H1 (cell line): ENCODE data around the gene PHACTR1. TPM values are rescaled to one million over a fixed set of nuclear protein-coding genes. Genes with fewer than 3 reads are reported as not detected.

ENCODE experiments used
- CTCF ChIA-PET: fragments of 300-600 bp; sonication (Branson Sonifier 250); formaldehyde crosslinking; loops from one replicate; lab custom pipeline; 2021; ENCODE audit not compliant: partially characterized antibody; lab: Charles Lee
- POLR2A ChIA-PET: fragments of 300-600 bp; sonication (Branson Sonifier 250); formaldehyde crosslinking; loops from one replicate; lab custom pipeline; 2021; ENCODE audit warnings: inconsistent platforms; ENCODE audit not compliant: partially characterized antibody; lab: Charles Lee
- DNase-seq, 2 experiments: peaks; one replicate each; pipeline versions ENCODE4 v3.0.0 to v3.0.0-alpha.2; 2010 to 2022; ENCODE audit warnings: low spot score in 2 of 2, low read depth in 1 of 2, mixed read lengths in 1 of 2
- FAIRE-seq: peaks from 2 replicates; lab custom pipeline; 2011; peaks lifted over from hg19 to GRCh38; lab: Jason Lieb, UNC
- H2AFZ ChIP-seq: 2 replicates; pipeline ENCODE4 v1.8.1; 2012; ENCODE audit warnings: low read length, inconsistent platforms
- H2AK5ac ChIP-seq: 2 replicates; pipeline ENCODE4 v1.6.1; 2013; ENCODE audit warnings: low read depth, low read length
- H2BK120ac ChIP-seq: replicated peaks from 2 replicates; pipeline ENCODE3; 2013; ENCODE audit warnings: low read depth, low read length, inconsistent platforms
- H2BK12ac ChIP-seq: 2 replicates; pipeline ENCODE4 v1.6.1; 2013; ENCODE audit warnings: low read depth, low read length
- H2BK15ac ChIP-seq: 2 replicates; pipeline ENCODE4 v1.6.1; 2013; ENCODE audit warnings: low read length
- H2BK20ac ChIP-seq: 2 replicates; pipeline ENCODE4 v1.6.1; 2013; ENCODE audit warnings: low read length
- H2BK5ac ChIP-seq: 2 replicates; pipeline ENCODE4 v1.6.1; 2013; ENCODE audit warnings: low read depth, low read length
- H3K14ac ChIP-seq: 2 replicates; pipeline ENCODE4 v1.6.1; 2013; ENCODE audit warnings: inconsistent platforms; ENCODE audit not compliant: insufficient read length
- H3K18ac ChIP-seq: 2 replicates; pipeline ENCODE4 v1.6.1; 2013; ENCODE audit warnings: low read length; ENCODE audit errors: extremely low read depth
- H3K23ac ChIP-seq: 2 replicates; pipeline ENCODE4 v1.6.1; 2013; ENCODE audit warnings: inconsistent platforms; ENCODE audit not compliant: insufficient read length
- H3K23me2 ChIP-seq: 2 replicates; pipeline ENCODE4 v1.6.1; 2013; ENCODE audit warnings: low read depth, low read length
- H3K27ac ChIP-seq: 2 replicates; pipeline ENCODE4 v1.6.1; 2011; ENCODE audit warnings: low read depth, low read length, inconsistent platforms
- H3K27me3 ChIP-seq, 4 experiments: replicated peaks in 1 of 4; 1 replicate in 1 of 4; 2 replicates in 3 of 4; pipeline versions ENCODE4 v1.6.1 to v1.8.1; 2011 to 2013; ENCODE audit warnings: low read length in 3 of 4, mild to moderate bottlenecking in 3 of 4, inconsistent platforms in 2 of 4, mixed read lengths in 2 of 4, moderate library complexity in 1 of 4; ENCODE audit not compliant: control insufficient read depth in 3 of 4, insufficient read depth in 3 of 4; ENCODE audit errors: extremely low read depth in 1 of 4
- H3K36me3 ChIP-seq, 4 experiments: 2 replicates each; pipeline versions ENCODE4 v1.6.1 to v1.8.1; 2011 to 2013; ENCODE audit warnings: mild to moderate bottlenecking in 4 of 4, low read length in 3 of 4, moderate library complexity in 2 of 4, control low read depth in 1 of 4, inconsistent platforms in 1 of 4; ENCODE audit not compliant: insufficient read depth in 4 of 4, control insufficient read depth in 2 of 4
- H3K4ac ChIP-seq: replicated peaks from 2 replicates; pipeline ENCODE3; 2013; ENCODE audit warnings: low read length, low read depth, mixed read lengths, inconsistent platforms; ENCODE audit not compliant: insufficient read length
- H3K4me1 ChIP-seq, 4 experiments: replicated peaks in 1 of 4; 1 replicate in 1 of 4; 2 replicates in 3 of 4; pipeline versions ENCODE4 v1.6.1 to v1.8.1; 2011 to 2013; ENCODE audit warnings: low read length in 3 of 4, inconsistent platforms in 2 of 4, mixed read lengths in 1 of 4; ENCODE audit not compliant: insufficient read depth in 4 of 4, control insufficient read depth in 3 of 4
- H3K4me2 ChIP-seq, 2 experiments: 2 replicates each; pipeline versions ENCODE4 v1.6.1 to v1.8.1; 2011 to 2013; ENCODE audit warnings: low read depth in 2 of 2, low read length in 2 of 2, control low read depth in 1 of 2, inconsistent platforms in 1 of 2, mild to moderate bottlenecking in 1 of 2; ENCODE audit not compliant: insufficient read depth in 1 of 2
- H3K4me3 ChIP-seq, 4 experiments: fragments of 200-600, 300-600 bp in 1 of 4; sonication (generic), shearing (Covaris generic), sonication (Bioruptor Twin) in 1 of 4; 2 replicates each; pipeline versions ENCODE4 v1.5.1 to v1.8.1; 2011 to 2016; ENCODE audit warnings: low read length in 4 of 4, low read depth in 3 of 4, control low read depth in 2 of 4, inconsistent platforms in 2 of 4, mild to moderate bottlenecking in 2 of 4, mixed read lengths in 1 of 4, moderate library complexity in 1 of 4; ENCODE audit not compliant: insufficient read depth in 2 of 4; ENCODE audit errors: extremely low read depth in 1 of 4
- H3K56ac ChIP-seq: replicated peaks from 2 replicates; pipeline ENCODE3; 2013; ENCODE audit warnings: low read depth, mild to moderate bottlenecking, mixed read lengths, low read length, inconsistent platforms; ENCODE audit not compliant: insufficient read length
- H3K79me1 ChIP-seq: 2 replicates; pipeline ENCODE4 v1.6.1; 2013; ENCODE audit warnings: low read depth, low read length, control low read depth
- H3K79me2 ChIP-seq, 2 experiments: 2 replicates each; pipeline versions ENCODE4 v1.6.1 to v1.8.1; 2012 to 2013; ENCODE audit warnings: low read length in 2 of 2, mild to moderate bottlenecking in 2 of 2, inconsistent platforms in 1 of 2; ENCODE audit not compliant: insufficient read depth in 2 of 2, control insufficient read depth in 1 of 2
- H3K9ac ChIP-seq, 4 experiments: replicated peaks in 1 of 4; 1 replicate in 1 of 4; 2 replicates in 3 of 4; pipeline versions ENCODE4 v1.6.1 to v1.8.1; 2011 to 2013; ENCODE audit warnings: low read depth in 3 of 4, low read length in 3 of 4, control low read depth in 2 of 4, mild to moderate bottlenecking in 2 of 4, moderate library complexity in 2 of 4, inconsistent platforms in 1 of 4; ENCODE audit errors: extremely low read depth in 1 of 4
- H3K9me3 ChIP-seq, 2 experiments: 2 replicates each; pipeline versions ENCODE4 v1.6.1 to v1.8.1; 2012 to 2013; ENCODE audit warnings: mild to moderate bottlenecking in 2 of 2, moderate library complexity in 2 of 2, control low read depth in 1 of 2, inconsistent platforms in 1 of 2, low read depth in 1 of 2, low read length in 1 of 2, mixed read lengths in 1 of 2; ENCODE audit not compliant: insufficient read depth in 2 of 2
- H4K20me1 ChIP-seq, 2 experiments: replicated peaks in 1 of 2; 2 replicates each; pipeline versions ENCODE3 to v1.8.1; 2011 to 2013; ENCODE audit warnings: inconsistent platforms in 2 of 2, low read length in 2 of 2, mild to moderate bottlenecking in 1 of 2; ENCODE audit not compliant: insufficient read depth in 2 of 2, control insufficient read depth in 1 of 2
- H4K5ac ChIP-seq: 2 replicates; pipeline ENCODE4 v1.6.1; 2013; ENCODE audit warnings: low read length, low read depth, mixed read lengths, inconsistent platforms; ENCODE audit not compliant: insufficient read length
- H4K8ac ChIP-seq: 2 replicates; pipeline ENCODE4 v1.8.0; 2013; ENCODE audit warnings: mild to moderate bottlenecking, moderate library complexity, low read length, inconsistent platforms; ENCODE audit not compliant: insufficient read depth; ENCODE audit errors: extremely low read depth
- H4K91ac ChIP-seq: replicated peaks from 2 replicates; pipeline ENCODE3; 2013; ENCODE audit warnings: low read length, mixed read lengths, inconsistent platforms; ENCODE audit not compliant: insufficient read length
- BRCA1 ChIP-seq: IDR thresholded peaks from 2 replicates; pipeline ENCODE4 v1.6.1; 2012; ENCODE audit warnings: low read depth, low read length, improper control_type of control experiment
- CTCF ChIP-seq, 3 experiments: IDR thresholded peaks; 1 replicate in 2 of 3; 2 replicates in 1 of 3; pipeline versions ENCODE4 v1.5.1 to v1.6.1; 2011; ENCODE audit warnings: low read length in 3 of 3, mild to moderate bottlenecking in 3 of 3, inconsistent platforms in 2 of 3, low read depth in 1 of 3, moderate library complexity in 1 of 3; ENCODE audit not compliant: insufficient read depth in 1 of 3; ENCODE audit errors: control extremely low read depth in 1 of 3
- FOSL1 ChIP-seq: IDR thresholded peaks from 2 replicates; pipeline ENCODE4 v1.6.1; 2011; ENCODE audit warnings: mild to moderate bottlenecking, low read depth, low read length, moderate library complexity; ENCODE audit not compliant: insufficient read depth
- GABPA ChIP-seq: IDR thresholded peaks from 2 replicates; pipeline ENCODE4 v1.6.1; 2011; ENCODE audit warnings: mild to moderate bottlenecking, low read length, moderate library complexity, borderline replicate concordance; ENCODE audit not compliant: insufficient read depth
- GTF2F1 ChIP-seq: IDR thresholded peaks from 2 replicates; pipeline ENCODE4 v1.6.1; 2012; ENCODE audit warnings: low read depth, low read length, improper control_type of control experiment, borderline replicate concordance
- MAX ChIP-seq: IDR thresholded peaks from 2 replicates; pipeline ENCODE4 v1.6.1; 2012; ENCODE audit warnings: inconsistent platforms
- RBBP5 ChIP-seq: IDR thresholded peaks from 2 replicates; pipeline ENCODE4 v1.7.1; 2012; ENCODE audit warnings: low read depth, mild to moderate bottlenecking, inconsistent platforms, low read length, moderate library complexity, borderline replicate concordance
- SIRT6 ChIP-seq: IDR thresholded peaks from one replicate; pipeline ENCODE4 v1.7.1; 2012; ENCODE audit warnings: low read length, inconsistent platforms
- SP4 ChIP-seq: IDR thresholded peaks from 2 replicates; pipeline ENCODE4 v1.6.1; 2012; ENCODE audit warnings: low read length, inconsistent platforms
- TAF1 ChIP-seq: IDR thresholded peaks from 2 replicates; pipeline ENCODE4 v1.6.1; 2011; ENCODE audit warnings: mild to moderate bottlenecking, low read depth, low read length
- TAF7 ChIP-seq: optimal IDR thresholded peaks from 2 replicates; pipeline ENCODE3; 2011; ENCODE audit warnings: low read depth, mild to moderate bottlenecking, inconsistent platforms, low read length, moderate library complexity, borderline replicate concordance
- WGBS, 2 experiments: shearing (Covaris generic) in 1 of 2; methylation state at CpG; one replicate each; pipeline versions ENCODE4 v1.1.6 to v1.1.7; 2013 to 2015; ENCODE audit warnings: low lambda C conversion rate in 2 of 2, mixed read lengths in 2 of 2, inconsistent platforms in 1 of 2, low coverage in 1 of 2, missing lambda C conversion rate in 1 of 2; ENCODE audit not compliant: insufficient replicate concordance in 2 of 2, insufficient coverage in 1 of 2, insufficient read length in 1 of 2; ENCODE audit errors: extremely low coverage in 1 of 2, missing lambda C conversion rate in 1 of 2; 5-methylcytosine and 5-hydroxymethylcytosine counted together
- polyA plus RNA-seq, 7 experiments: library from polyadenylated mRNA; depleted of rRNA in 3 of 7; stranded (reverse) in 5 of 7; unstranded in 2 of 7; fragments of >200 nt in 5 of 7; fragments of 200-250 nt in 2 of 7; gene quantifications; 1 replicate in 5 of 7; 2 replicates in 1 of 7; 4 replicates in 1 of 7; pipeline versions ENCODE4 v1.2.1 to v1.2.3, GENCODE V29; 2011 to 2013; ENCODE audit warnings: missing spikeins in 2 of 7, mixed read lengths in 2 of 7
- total RNA-seq: library from RNA; stranded (reverse); fragmentation: NEBNext Ultra II Directional; extraction: Animal tissue kit (Norgen Biotek cat#: 25700); gene quantifications from 2 replicates; pipeline ENCODE4 v1.2.1, GENCODE V29; 2021

The PHACTR1 gene
- total and polyA plus RNA-seq, 2 of the 8 experiments (the other 6 are each of a cell fraction or from before 2014, with no cell fraction given), result 3.9 to 17.1 TPM

- peaks cover 0 to 32% (median 23%) of the 10 kb centered on the region in 4 experiments; a peak in 7 of 8 replicates for H3K36me3 ChIP-seq
- H2BK20ac ChIP-seq, result no peak overlapping the region
- no peaks in the 10 kb centered on the region for H3K79me1 ChIP-seq
- ChIA-PET CTCF (interaction anchor here (1.2 kb wide), 1 partner anchor 287 kb away, joined by 5 read pairs; the partner anchor contains the start of gene NOL7), POLR2A (interaction anchor here (0.9 to 2.8 kb wide), 4 partner anchors 26 to 308 kb away, joined by 3 to 22 read pairs (median 4); partner anchors contain the start of gene NOL7)
- peak overlapping the region; percentile 55 to 82 (median 63) for H3K9ac ChIP-seq
- H3K4me2 ChIP-seq, result peak overlapping the region; percentile 76 to 89
- H3K4me3 ChIP-seq, result peak overlapping the region; percentile 73 to 92 (median 90)
- H3K27ac ChIP-seq, result peak overlapping the region; percentile 73
- no peak overlapping the region for H3K14ac ChIP-seq
- FAIRE-seq (no peak), DNase-seq (no peak)
- WGBS, 2 experiments, result 6% methylated on average over 10 of the region's 10 CpGs; no CpG with 5 or more reads in 1 of the 2 experiments
- no peak overlapping the region for H3K4ac ChIP-seq
- no peak overlapping the region for H2BK120ac ChIP-seq
- peaks cover 10% of the 10 kb centered on the region for H3K23me2 ChIP-seq
- H2BK12ac ChIP-seq, result no peak overlapping the region
- no peaks in the 10 kb centered on the region; a peak in 1 of 7 replicates for H3K4me1 ChIP-seq
- no peaks in the 10 kb centered on the region for H4K20me1 ChIP-seq
- no peaks in the 10 kb centered on the region for H3K9me3 ChIP-seq
- no peak overlapping the region for H3K56ac ChIP-seq
- H2BK15ac ChIP-seq, result no peak overlapping the region
- H4K5ac ChIP-seq, result no peak overlapping the region
- H3K79me2 ChIP-seq, result peaks cover 0 to 22% of the 10 kb centered on the region in 2 experiments; a peak in 3 of 4 replicates
- 0 out of 2 replicates have a peak overlapping the region, but pooled peaks have one; percentile 56 for H3K18ac ChIP-seq
- H3K27me3 ChIP-seq, result no peaks in the 10 kb centered on the region
- H4K8ac ChIP-seq, result no peak overlapping the region
- peak overlapping the region; percentile 79; the same call in 1 of the 2 replicates for H2AFZ ChIP-seq
- H4K91ac ChIP-seq, result no peak overlapping the region
- H3K23ac ChIP-seq, result no peak overlapping the region
- no peak overlapping the region for H2BK5ac ChIP-seq
- H2AK5ac ChIP-seq, result no peak overlapping the region
- TF ChIP-seq TAF1 (no peak), GABPA (no peak), FOSL1 (no peak), TAF7 (no peak), MAX (no peak), SP4 (no peak), CTCF (IDR thresholded peaks at IDR 0.05; ENCODE audit: control extremely low read depth in 1 of 3, insufficient read depth in 1 of 3, low read depth in 1 of 3, low read length in 3 of 3) (no peak), GTF2F1 (no peak), RBBP5 (no peak), BRCA1 (no peak), SIRT6 (no peak)
These were observed 611.1 kb downstream of the PHACTR1 start for GRCh38 chr6:13327691-13328075.
